K562 (cell line): ENCODE data around the gene VAT1L. TPM values are rescaled to one million over a fixed set of nuclear protein-coding genes. Genes with fewer than 3 reads are reported as not detected.
A peak's percentile ranks its signal among the peaks of the same experiment; 100 is the strongest.

Experiments used
- ATAC-seq: fragments of 200-7000 bp; cut with Tn5 transposase; 3 replicates; pipeline ENCODE4 v1.9.1; 2020; ENCODE audit warnings: moderate library complexity
- BruUV-seq: library from RNA; stranded (reverse); fragments of 400-500 nt; replicated peaks from 2 replicates; lab custom pipeline; 2021; lab: Mats Ljungman, UMichigan
- CTCF ChIA-PET: fragments of 300-600 bp; formaldehyde crosslinking; extraction: SDS; loops from one replicate; lab custom pipeline; 2021; ENCODE audit warnings: low intra/inter-chr PET ratio; lab: Yijun Ruan, JAX
- POLR2A ChIA-PET: fragments of 300-600, 350-650 bp; sonication (Branson Sonifier 250); formaldehyde crosslinking; extraction: SDS; loops from one replicate; lab custom pipeline; 2021; ENCODE audit warnings: antibody characterized with exemption, inconsistent platforms; lab: Yijun Ruan, JAX
- DNase-seq, 4 experiments: peaks; one replicate each; pipeline versions ENCODE4 v3.0.0 to v3.0.0-alpha.2; 2011 to 2018; ENCODE audit warnings: low spot score in 3 of 4, mixed read lengths in 3 of 4; ENCODE audit errors: extremely low read depth in 1 of 4
- FAIRE-seq: peaks from 2 replicates; lab custom pipeline; 2011; peaks lifted over from hg19 to GRCh38; lab: Jason Lieb, UNC
- H2AFZ ChIP-seq: 2 replicates; pipeline ENCODE4 v1.6.0; 2011; ENCODE audit warnings: low read depth, low read length, control low read depth, inconsistent platforms
- H3K27ac ChIP-seq: fragments of 200-600 bp; 3 replicates; pipeline ENCODE4 v1.8.0; 2011; ENCODE audit warnings: low read depth, mild to moderate bottlenecking, control low read depth, inconsistent platforms, low read length, moderate library complexity, mixed read lengths; ENCODE audit errors: extremely low read depth
- H3K27me3 ChIP-seq, 2 experiments: fragments of 300-600 bp in 1 of 2; 2 replicates in 1 of 2; 3 replicates in 1 of 2; pipeline versions ENCODE4 v1.6.0 to v1.8.0; 2011; ENCODE audit warnings: inconsistent platforms in 2 of 2, low read length in 2 of 2, mild to moderate bottlenecking in 1 of 2, mixed read lengths in 1 of 2, moderate library complexity in 1 of 2; ENCODE audit not compliant: control insufficient read depth in 2 of 2, insufficient read depth in 2 of 2
- H3K36me3 ChIP-seq: fragments of 300-600 bp; 3 replicates; pipeline ENCODE4 v1.8.0; 2011; ENCODE audit warnings: mild to moderate bottlenecking, low read length, inconsistent platforms; ENCODE audit not compliant: control insufficient read depth, insufficient read depth
- H3K4me1 ChIP-seq, 2 experiments: fragments of 200-600 bp in 1 of 2; replicated peaks in 1 of 2; 2 replicates in 1 of 2; 3 replicates in 1 of 2; pipeline versions ENCODE4 v1.5.1 to v1.8.0; 2011; ENCODE audit warnings: inconsistent platforms in 2 of 2, low read length in 2 of 2, mild to moderate bottlenecking in 1 of 2, mixed read lengths in 1 of 2, moderate library complexity in 1 of 2; ENCODE audit not compliant: control insufficient read depth in 2 of 2, insufficient read depth in 2 of 2
- H3K4me2 ChIP-seq: 2 replicates; pipeline ENCODE4 v1.6.1; 2011; ENCODE audit warnings: low read length, control low read depth, inconsistent platforms, mixed read lengths; ENCODE audit not compliant: insufficient read depth
- H3K4me3 ChIP-seq: fragments of 200-600 bp; sonication (generic), shearing (Covaris generic); 2 replicates; pipeline ENCODE4 v1.5.1; 2016; ENCODE audit warnings: control low read depth, inconsistent platforms
- H3K79me2 ChIP-seq: fragments of 200-600 bp; 3 replicates; pipeline ENCODE4 v1.8.0; 2011; ENCODE audit warnings: low read length, inconsistent platforms; ENCODE audit not compliant: control insufficient read depth, insufficient read depth
- H3K9ac ChIP-seq, 2 experiments: 2 replicates each; pipeline versions ENCODE4 v1.6.0 to v1.6.1; 2011; ENCODE audit warnings: low read depth in 2 of 2, low read length in 2 of 2, control low read depth in 1 of 2, inconsistent platforms in 1 of 2, mild to moderate bottlenecking in 1 of 2, mixed read lengths in 1 of 2; ENCODE audit not compliant: insufficient read depth in 1 of 2
- H3K9me1 ChIP-seq: one replicate; pipeline ENCODE4 v1.6.0; 2011; ENCODE audit warnings: inconsistent platforms, mild to moderate bottlenecking, low read length, moderate library complexity; ENCODE audit not compliant: control insufficient read depth, insufficient read depth
- H3K9me3 ChIP-seq: replicated peaks from 2 replicates; pipeline ENCODE4 v1.5.1; 2011; ENCODE audit warnings: low read depth, low read length, inconsistent platforms; ENCODE audit not compliant: control insufficient read depth, insufficient read depth
- H4K20me1 ChIP-seq: replicated peaks from 2 replicates; pipeline ENCODE4 v1.6.1; 2011; ENCODE audit warnings: low read length, inconsistent platforms, mixed read lengths; ENCODE audit not compliant: control insufficient read depth, insufficient read depth
- ZNF146 ChIP-seq: IDR thresholded peaks from one replicate; pipeline ENCODE4 v1.6.1; 2018; ENCODE audit warnings: missing compliant biosample characterization; ENCODE audit not compliant: unreplicated experiment
- WGBS: fragments of 100-300 bp; shearing (Covaris generic); methylation state at CpG from one replicate; pipeline ENCODE4 v1.1.6; 2016; ENCODE audit warnings: low coverage, mixed read lengths; ENCODE audit not compliant: insufficient coverage; ENCODE audit errors: missing lambda C conversion rate; 5-methylcytosine and 5-hydroxymethylcytosine counted together
- in situ Hi-C: fragments of 300-500 bp; cut with MboI; formaldehyde crosslinking; loops from 4 replicates; pipeline ENCODE4 v1.15.0; 2018; ENCODE audit warnings: inconsistent platforms, mixed read lengths
- intact Hi-C: fragments of 100-400 bp; cut with micrococcal nuclease; formaldehyde crosslinking; loops from 2 replicates; pipeline ENCODE4 v1.14.2; 2022
- polyA plus RNA-seq, 8 experiments: library from polyadenylated mRNA; depleted of rRNA in 4 of 8; stranded (reverse) in 5 of 8; unstranded in 3 of 8; fragments of >200 nt; fragmentation: Nextera tagmentation in 2 of 8; fragmentation: Illumina TruSeq in 1 of 8; extraction: Ambion mirVana in 2 of 8; extraction: Trizol in 1 of 8; gene quantifications; 2 replicates each; pipeline versions ENCODE4 v1.2.1 to v1.2.3, GENCODE V29; 2011 to 2014; ENCODE audit warnings: inconsistent platforms in 1 of 8, missing spikeins in 1 of 8
- total RNA-seq, 7 experiments: library from RNA; depleted of rRNA in 6 of 7; stranded (reverse); fragments of >200 nt in 6 of 7; fragmentation: Illumina TruSeq in 2 of 7; extraction: Trizol in 2 of 7; gene quantifications; 2 replicates each; pipeline versions ENCODE4 v1.2.1 to v1.2.3, GENCODE V29; 2011 to 2021; ENCODE audit warnings: low replicate concordance in 1 of 7
- TF ChIP-seq, protein P1 (sequence below), 3 experiments: IDR thresholded peaks in 2 of 3; conservative IDR thresholded peaks in 1 of 3; 2 replicates each; pipeline ENCODE4 v1.5.1; 2011 to 2012; ENCODE audit warnings: low read length in 3 of 3, mild to moderate bottlenecking in 3 of 3, control low read depth in 2 of 3, improper control_type of control experiment in 1 of 3, inconsistent platforms in 1 of 3, low read depth in 1 of 3, mixed read lengths in 1 of 3, moderate library complexity in 1 of 3; ENCODE audit not compliant: insufficient read depth in 2 of 3

Gene VAT1L
- total and polyA plus RNA-seq, 9 of the 15 experiments (the other 6 are each of a cell fraction or from before 2014, with no cell fraction given), result 0.01 TPM; not detected in 8

DNA sequence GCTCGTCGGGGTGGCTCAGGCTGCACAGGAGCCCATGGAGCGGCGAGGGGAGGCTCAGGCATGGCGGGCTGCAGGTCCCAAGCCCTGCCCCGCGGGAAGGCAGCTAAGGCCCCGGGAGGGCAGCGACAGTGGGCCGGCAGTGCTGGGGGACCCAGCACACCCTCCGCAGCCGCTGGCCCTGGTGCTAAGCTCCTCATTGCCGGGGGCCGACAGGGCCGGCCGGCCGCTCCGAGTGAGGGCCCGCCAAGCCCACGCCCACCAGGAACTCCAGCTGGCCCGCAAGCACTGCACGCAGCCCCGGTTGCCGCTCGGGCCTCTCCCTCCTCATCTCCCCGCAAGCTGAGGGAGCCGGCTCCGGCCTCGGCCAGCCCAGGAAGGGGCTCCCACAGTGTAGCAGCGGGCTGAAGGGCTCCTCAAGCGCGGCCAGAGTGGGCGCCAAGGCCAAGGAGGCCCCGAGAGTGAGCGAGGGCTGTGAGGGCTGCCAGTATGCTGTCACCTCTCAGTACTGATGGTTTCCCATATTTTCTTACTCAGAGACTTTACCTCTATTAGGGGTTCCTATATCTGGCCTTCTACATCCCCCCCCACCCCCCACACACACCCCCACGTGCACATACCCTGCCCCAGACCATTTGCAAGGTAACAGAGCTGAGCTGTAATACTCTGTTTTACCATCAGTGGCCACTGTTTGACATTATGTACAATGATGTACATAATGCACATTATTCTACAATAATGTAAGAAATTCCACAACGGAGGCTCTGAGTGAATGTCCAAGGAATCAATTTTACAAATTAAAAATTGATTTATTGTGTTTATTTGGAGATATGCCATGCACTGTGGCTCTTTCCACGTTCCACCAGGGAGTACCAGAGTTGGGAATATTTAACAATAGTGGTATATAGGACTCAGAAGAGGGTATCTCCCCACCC is 3.7 kb upstream of the VAT1L start:
- H3K4me1 ChIP-seq, result peaks cover 0 to 8% of the 10 kb centered on the region in 2 experiments; a peak in 1 of 5 replicates
- H3K79me2 ChIP-seq, result no peaks in the 10 kb centered on the region
- peaks cover 1% of the 10 kb centered on the region; the same call in 1 of the 2 replicates for H4K20me1 ChIP-seq
- 6% methylated on average over 18 of the region's 38 CpGs for WGBS
- POLR2A ChIA-PET, result no interaction called here
- H3K4me2 ChIP-seq, result no peak overlapping the region
- H3K9me1 ChIP-seq, result no peaks in the 10 kb centered on the region
- peak in 1 of 4 experiments; percentile 15 for DNase-seq
- intact Hi-C loops, result no loop called here
- in situ Hi-C loops, result no loop called here
- ATAC-seq, result peak; percentile 71
- no peak overlapping the region for H3K9ac ChIP-seq
- H3K27ac ChIP-seq, result no peak overlapping the region
- CTCF ChIA-PET, result no interaction called here
- H3K36me3 ChIP-seq, result no peaks in the 10 kb centered on the region
- no peak overlapping the region for H3K4me3 ChIP-seq
- H3K9me3 ChIP-seq, result no peaks in the 10 kb centered on the region
- H2AFZ ChIP-seq, result no peak overlapping the region
- H3K27me3 ChIP-seq, result peaks cover 11 to 20% of the 10 kb centered on the region in 2 experiments; a peak in 3 of 5 replicates
- BruUV-seq, result no TSS peak
- TF ChIP-seq, protein P1, sequence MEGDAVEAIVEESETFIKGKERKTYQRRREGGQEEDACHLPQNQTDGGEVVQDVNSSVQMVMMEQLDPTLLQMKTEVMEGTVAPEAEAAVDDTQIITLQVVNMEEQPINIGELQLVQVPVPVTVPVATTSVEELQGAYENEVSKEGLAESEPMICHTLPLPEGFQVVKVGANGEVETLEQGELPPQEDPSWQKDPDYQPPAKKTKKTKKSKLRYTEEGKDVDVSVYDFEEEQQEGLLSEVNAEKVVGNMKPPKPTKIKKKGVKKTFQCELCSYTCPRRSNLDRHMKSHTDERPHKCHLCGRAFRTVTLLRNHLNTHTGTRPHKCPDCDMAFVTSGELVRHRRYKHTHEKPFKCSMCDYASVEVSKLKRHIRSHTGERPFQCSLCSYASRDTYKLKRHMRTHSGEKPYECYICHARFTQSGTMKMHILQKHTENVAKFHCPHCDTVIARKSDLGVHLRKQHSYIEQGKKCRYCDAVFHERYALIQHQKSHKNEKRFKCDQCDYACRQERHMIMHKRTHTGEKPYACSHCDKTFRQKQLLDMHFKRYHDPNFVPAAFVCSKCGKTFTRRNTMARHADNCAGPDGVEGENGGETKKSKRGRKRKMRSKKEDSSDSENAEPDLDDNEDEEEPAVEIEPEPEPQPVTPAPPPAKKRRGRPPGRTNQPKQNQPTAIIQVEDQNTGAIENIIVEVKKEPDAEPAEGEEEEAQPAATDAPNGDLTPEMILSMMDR (IDR thresholded peaks at IDR 0.05 in 2 of 3, conservative IDR thresholded peaks at IDR 0.05 in 1 of 3; ENCODE audit: insufficient read depth in 2 of 3, low read depth in 1 of 3, low read length in 3 of 3), result peak in 2 of 3 experiments; percentile 17 to 19; a peak in 2 of 6 replicates
- no peak for TF ChIP-seq ZNF146 (CRISPR knock-in tag)
- no peak for FAIRE-seq
